Measurements from ENCODE around the gene PIGZ. TPM values are rescaled to one million over a fixed set of nuclear protein-coding genes. Genes with fewer than 3 reads are reported as not detected.

Gene PIGZ
- total RNA-seq, 3 donors from 2014 or later: 10.5 to 14.4 (median 12.0) TPM

GRCh38 chr3:196965804-196966173 lies 2.8 kb downstream of the PIGZ start:
- H3K27me3 ChIP-seq: no peaks in the 10 kb centered on the region
- H3K4me3 ChIP-seq: no peak overlapping the region
- intact Hi-C loops (cut with DNase I; ENCODE audit: low total_unique reads): no loop called here
- no peak for DNase-seq (ENCODE audit: low spot score in 2 of 2)
- H3K36me3 ChIP-seq: no peaks in the 10 kb centered on the region
- H3K27ac ChIP-seq: no peak overlapping the region
- H3K4me1 ChIP-seq: peaks cover 0 to 5% of the 10 kb centered on the region in 2 donors
- TF ChIP-seq POLR2AphosphoS5 (IDR thresholded peaks at IDR 0.05): no peak
- no peak for TF ChIP-seq CTCF (IDR thresholded peaks at IDR 0.05)
- no peak for TF ChIP-seq POLR2A (IDR thresholded peaks at IDR 0.05)
- no peaks in the 10 kb centered on the region for H3K9me3 ChIP-seq

- DNase-seq (ENCODE audit: low spot score in 2 of 2): no peak
- H3K36me3 ChIP-seq: no peaks in the 10 kb centered on the region
- intact Hi-C loops (cut with DNase I; ENCODE audit: low total_unique reads): no loop called here
- H3K27ac ChIP-seq: no peak overlapping the region
- peaks cover 0 to 5% of the 10 kb centered on the region in 2 donors for H3K4me1 ChIP-seq
- H3K9me3 ChIP-seq: no peaks in the 10 kb centered on the region
- no peak overlapping the region for H3K4me3 ChIP-seq
- H3K27me3 ChIP-seq: no peaks in the 10 kb centered on the region
- TF ChIP-seq CTCF (IDR thresholded peaks at IDR 0.05) (no peak), POLR2A (IDR thresholded peaks at IDR 0.05) (no peak), POLR2AphosphoS5 (IDR thresholded peaks at IDR 0.05) (no peak)
Measured at GRCh38 chr3:196965112-196965803, 3.4 kb downstream of the PIGZ start.

GRCh38 chr3:196963631-196963953 lies 5.0 kb downstream of the PIGZ start:
- H3K36me3 ChIP-seq: no peaks in the 10 kb centered on the region
- no peak for TF ChIP-seq POLR2A (IDR thresholded peaks at IDR 0.05)
- no peak for TF ChIP-seq CTCF (IDR thresholded peaks at IDR 0.05)
- TF ChIP-seq POLR2AphosphoS5 (IDR thresholded peaks at IDR 0.05): no peak
- H3K27ac ChIP-seq: no peak overlapping the region
- DNase-seq (ENCODE audit: low spot score in 2 of 2): no peak
- no peaks in the 10 kb centered on the region for H3K9me3 ChIP-seq
- intact Hi-C loops (cut with DNase I; ENCODE audit: low total_unique reads): no loop called here
- H3K4me3 ChIP-seq: no peak overlapping the region
- no peaks in the 10 kb centered on the region for H3K27me3 ChIP-seq
- peaks cover 0 to 5% of the 10 kb centered on the region in 2 donors for H3K4me1 ChIP-seq

- no peaks in the 10 kb centered on the region for H3K27me3 ChIP-seq
- H3K4me3 ChIP-seq: no peak overlapping the region
- H3K36me3 ChIP-seq: no peaks in the 10 kb centered on the region
- intact Hi-C loops (cut with DNase I; ENCODE audit: low total_unique reads): no loop called here
- H3K4me1 ChIP-seq: peaks cover 0 to 3% of the 10 kb centered on the region in 2 donors
- H3K27ac ChIP-seq: no peak overlapping the region
- DNase-seq (ENCODE audit: low spot score in 2 of 2): no peak
- no peaks in the 10 kb centered on the region for H3K9me3 ChIP-seq
- TF ChIP-seq CTCF (IDR thresholded peaks at IDR 0.05) (no peak), POLR2A (IDR thresholded peaks at IDR 0.05) (no peak), POLR2AphosphoS5 (IDR thresholded peaks at IDR 0.05) (no peak)
Measured at GRCh38 chr3:196962930-196963630, 5.6 kb downstream of the PIGZ start.

GRCh38 chr3:196962108-196962929 lies 6.3 kb downstream of the PIGZ start:
- Histone ChIP-seq H3K9me3 (no peaks in the 10 kb centered on the region), H3K4me3 (no peak overlapping the region), H3K36me3 (no peaks in the 10 kb centered on the region), H3K4me1 (no peaks in the 10 kb centered on the region), H3K27me3 (no peaks in the 10 kb centered on the region), H3K27ac (no peak overlapping the region)
- intact Hi-C loops (cut with DNase I; ENCODE audit: low total_unique reads): no loop called here
- TF ChIP-seq CTCF (IDR thresholded peaks at IDR 0.05): no peak
- no peak for DNase-seq (ENCODE audit: low spot score in 2 of 2)
